ENCODE results near the gene DOHH. TPM values are rescaled to one million over a fixed set of nuclear protein-coding genes. Genes with fewer than 3 reads are reported as not detected.
"Not testable (repeated sequence)": the region's sequence is repeated elsewhere in the genome, so short reads cannot be mapped to it uniquely, and the experiment has no call there.

DOHH gene
- total RNA-seq, 1 donor from 2014 or later, result 10.1 TPM

GRCh38 chr19:3454656-3455392 is 45.6 kb downstream of the DOHH start:
- H3K36me3 Mint-ChIP-seq (ENCODE audit: low read depth), result peaks cover 12% of the 10 kb centered on the region
- peaks cover 41% of the 10 kb centered on the region for H3K4me1 Mint-ChIP-seq (ENCODE audit: low read depth)
- TF ChIP-seq CTCF (IDR thresholded peaks at IDR 0.05), result no peak
- no peaks in the 10 kb centered on the region for H3K27me3 Mint-ChIP-seq (ENCODE audit: low read depth)
- no peak overlapping the region for H3K27ac Mint-ChIP-seq (ENCODE audit: unreplicated experiment)
- no peak for DNase-seq (ENCODE audit: low spot score)
- H3K9me3 Mint-ChIP-seq (ENCODE audit: low read depth), result no peaks in the 10 kb centered on the region
- H3K4me3 Mint-ChIP-seq (ENCODE audit: unreplicated experiment), result no peak overlapping the region

GRCh38 chr19:3453840-3454239 is 46.6 kb downstream of the DOHH start:
- peaks cover 12% of the 10 kb centered on the region for H3K36me3 Mint-ChIP-seq (ENCODE audit: low read depth)
- no peak overlapping the region for H3K4me3 Mint-ChIP-seq (ENCODE audit: unreplicated experiment)
- H3K27me3 Mint-ChIP-seq (ENCODE audit: low read depth), result no peaks in the 10 kb centered on the region
- H3K4me1 Mint-ChIP-seq (ENCODE audit: low read depth), result peaks cover 32% of the 10 kb centered on the region
- no peaks in the 10 kb centered on the region for H3K9me3 Mint-ChIP-seq (ENCODE audit: low read depth)
- H3K27ac Mint-ChIP-seq (ENCODE audit: unreplicated experiment), result no peak overlapping the region
- DNase-seq (ENCODE audit: low spot score), result no peak
- no peak for TF ChIP-seq CTCF (IDR thresholded peaks at IDR 0.05)

- Mint-ChIP-seq H3K36me3 (ENCODE audit: low read depth) (peaks cover 12% of the 10 kb centered on the region), H3K4me1 (ENCODE audit: low read depth) (peaks cover 22% of the 10 kb centered on the region), H3K27ac (ENCODE audit: unreplicated experiment) (peak overlapping the region; percentile 32)
- DNase-seq (ENCODE audit: low spot score); H3K9me3 Mint-ChIP-seq (ENCODE audit: low read depth); H3K27me3 Mint-ChIP-seq (ENCODE audit: low read depth); H3K4me3 Mint-ChIP-seq (ENCODE audit: unreplicated experiment): not testable (repeated sequence)
Observed at GRCh38 chr19:3452942-3453214, 47.6 kb downstream of the DOHH start.

- H3K9me3 Mint-ChIP-seq (ENCODE audit: low read depth), result no peaks in the 10 kb centered on the region
- H3K27me3 Mint-ChIP-seq (ENCODE audit: low read depth), result no peaks in the 10 kb centered on the region
- no peak for TF ChIP-seq CTCF (IDR thresholded peaks at IDR 0.05)
Observed at GRCh38 chr19:3452171-3452941, 48.1 kb downstream of the DOHH start.

GRCh38 chr19:3451451-3451866 is 49.0 kb downstream of the DOHH start:
- H3K4me3 Mint-ChIP-seq (ENCODE audit: unreplicated experiment), result peak overlapping the region; percentile 27
- no peak for TF ChIP-seq CTCF (IDR thresholded peaks at IDR 0.05)
- peaks cover 13% of the 10 kb centered on the region for H3K4me1 Mint-ChIP-seq (ENCODE audit: low read depth)
- no peaks in the 10 kb centered on the region for H3K9me3 Mint-ChIP-seq (ENCODE audit: low read depth)
- H3K27me3 Mint-ChIP-seq (ENCODE audit: low read depth), result no peaks in the 10 kb centered on the region
- DNase-seq (ENCODE audit: low spot score), result no peak
- peaks cover 12% of the 10 kb centered on the region for H3K36me3 Mint-ChIP-seq (ENCODE audit: low read depth)
- H3K27ac Mint-ChIP-seq (ENCODE audit: unreplicated experiment), result peak overlapping the region; percentile 98

More at GRCh38 chr19:3452171-3452941, 48.1 kb downstream of the DOHH start:
- H3K4me3 Mint-ChIP-seq (ENCODE audit: unreplicated experiment), result no peak overlapping the region
- peak overlapping the region; percentile 98 for H3K27ac Mint-ChIP-seq (ENCODE audit: unreplicated experiment)
- H3K4me1 Mint-ChIP-seq (ENCODE audit: low read depth), result peaks cover 17% of the 10 kb centered on the region
- DNase-seq (ENCODE audit: low spot score), result no peak
- peaks cover 12% of the 10 kb centered on the region for H3K36me3 Mint-ChIP-seq (ENCODE audit: low read depth)

Data from chondrocyte (in vitro differentiated cells).